GM19372 (cell line): Measurements from ENCODE around the gene TIE1.

Source experiments
- ATAC-seq: cut with Tn5 transposase; IDR thresholded peaks from one replicate; pipeline ENCODE4 v1.9.1; 2021; ENCODE audit warnings: mild to moderate bottlenecking, low read depth, moderate library complexity; ENCODE audit not compliant: unreplicated experiment

The TIE1 gene

DNA sequence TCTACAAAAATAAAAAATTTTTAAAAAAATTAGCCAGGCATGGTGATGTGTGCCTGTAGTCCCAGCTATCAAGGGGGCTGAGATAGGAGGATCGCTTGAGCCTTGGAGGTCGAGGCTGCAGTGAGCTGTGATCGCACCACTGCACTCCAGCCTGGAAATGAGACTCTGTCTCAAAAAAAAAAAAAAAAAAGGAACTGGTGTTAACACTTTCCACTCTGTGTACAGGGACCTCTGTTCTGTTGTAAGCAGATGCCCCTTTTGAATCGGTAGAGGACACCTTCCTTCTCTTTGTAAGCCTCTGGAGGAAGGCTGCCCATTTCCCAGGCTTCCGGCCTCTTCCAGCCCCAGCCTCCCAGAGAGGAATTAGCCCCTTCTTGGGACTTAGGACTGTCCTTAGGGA lies 8.1 kb upstream of the TIE1 start:
- ATAC-seq, result no peak

DNA sequence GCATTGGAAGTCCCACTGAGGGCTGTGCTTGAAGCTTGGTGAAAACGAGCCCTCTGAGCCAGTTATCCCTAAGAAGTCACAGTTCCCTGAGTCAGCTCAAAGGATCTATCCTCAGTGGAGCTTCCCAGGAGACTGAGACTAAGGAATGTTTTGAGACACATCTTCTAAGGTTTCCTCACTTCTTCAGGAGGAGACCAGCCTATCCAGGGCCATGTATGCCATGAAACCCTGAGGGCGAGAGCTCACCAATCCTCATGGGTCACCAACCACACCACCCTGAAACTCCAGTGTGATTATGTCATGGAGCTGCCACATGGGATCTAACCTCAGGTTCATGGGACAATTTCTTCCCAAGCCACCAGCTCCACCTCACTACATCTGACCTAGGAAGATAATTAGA lies 7.6 kb upstream of the TIE1 start:
- no peak for ATAC-seq

DNA sequence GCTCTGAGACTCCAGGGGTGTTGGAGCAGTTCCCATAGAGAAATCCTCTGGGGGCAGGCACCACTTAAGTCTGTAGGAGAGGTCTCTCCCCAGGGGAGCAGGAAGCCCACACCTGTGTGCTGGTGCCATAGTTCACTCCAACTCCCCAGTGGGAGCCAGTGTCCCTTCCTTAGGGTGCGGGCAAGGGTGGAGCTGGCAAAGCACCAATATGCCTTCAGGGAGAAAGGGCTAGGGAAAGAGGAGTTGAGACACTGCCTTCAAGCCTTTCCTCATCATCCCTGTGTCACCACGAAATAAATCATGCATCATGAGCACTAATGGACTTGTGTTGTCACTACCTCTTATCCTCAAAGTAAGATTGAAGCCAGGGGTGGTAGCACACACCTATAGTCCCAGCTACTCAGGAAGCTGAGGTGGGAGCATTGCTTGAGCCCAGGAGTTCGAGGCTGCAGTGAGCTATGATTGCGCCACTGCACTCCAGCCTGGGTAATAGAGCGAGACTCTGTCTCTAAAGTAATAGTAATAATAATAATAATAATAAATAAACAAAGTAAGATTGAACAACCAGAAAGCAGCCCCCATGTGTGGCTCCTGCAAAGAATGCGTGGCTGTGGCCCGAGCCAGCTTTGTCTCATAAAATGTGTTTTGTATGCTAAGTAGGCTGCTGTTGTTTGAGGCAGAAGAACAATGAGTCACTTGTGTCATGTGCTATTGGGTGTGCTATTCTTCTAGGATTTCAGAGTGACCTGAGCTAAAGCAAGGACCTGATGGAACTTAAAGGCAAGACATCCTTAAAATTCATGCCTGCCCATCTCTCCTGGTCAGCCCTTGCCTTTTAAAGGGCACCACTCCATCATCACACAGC lies 6.7 kb upstream of the TIE1 start:
- no peak for ATAC-seq

DNA sequence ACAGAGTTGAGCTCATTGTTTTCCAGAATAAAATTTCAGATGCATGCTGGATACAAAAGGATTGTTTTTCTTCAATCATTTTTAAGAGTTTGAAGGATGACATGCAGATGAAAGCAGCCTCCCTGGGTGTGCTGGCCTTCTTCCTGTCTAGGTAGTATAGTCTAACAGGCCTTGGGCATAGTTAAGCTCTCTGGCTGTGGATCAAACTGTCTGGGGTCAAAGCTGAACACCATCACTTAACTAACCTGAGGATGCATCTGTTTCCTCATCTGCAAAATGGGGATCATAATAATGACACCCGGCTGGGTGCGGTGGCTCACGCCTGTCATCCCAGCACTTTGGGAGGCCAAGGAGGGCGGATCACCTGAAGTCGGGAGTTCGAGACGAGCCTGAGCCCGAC lies 6.0 kb upstream of the TIE1 start:
- ATAC-seq, result no peak

DNA sequence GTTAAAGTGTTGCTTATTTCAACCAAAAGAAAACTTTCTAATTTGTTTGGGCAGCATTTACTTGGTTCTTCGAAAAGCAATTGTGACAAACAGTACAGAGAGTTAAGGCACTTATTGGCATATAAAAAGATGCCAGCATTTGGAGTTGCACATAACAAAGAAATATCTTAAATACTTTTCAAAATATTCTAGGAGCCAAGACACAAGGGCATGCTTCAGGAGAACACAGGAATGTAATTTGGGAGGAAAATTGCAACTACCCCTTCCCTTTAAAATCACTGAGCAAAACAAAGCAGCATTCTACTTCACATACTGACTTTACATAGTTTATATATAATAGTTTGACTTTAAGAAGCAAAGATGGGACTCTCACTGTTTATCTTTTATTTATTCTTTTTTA lies 4.6 kb upstream of the TIE1 start:
- ATAC-seq, result no peak

DNA sequence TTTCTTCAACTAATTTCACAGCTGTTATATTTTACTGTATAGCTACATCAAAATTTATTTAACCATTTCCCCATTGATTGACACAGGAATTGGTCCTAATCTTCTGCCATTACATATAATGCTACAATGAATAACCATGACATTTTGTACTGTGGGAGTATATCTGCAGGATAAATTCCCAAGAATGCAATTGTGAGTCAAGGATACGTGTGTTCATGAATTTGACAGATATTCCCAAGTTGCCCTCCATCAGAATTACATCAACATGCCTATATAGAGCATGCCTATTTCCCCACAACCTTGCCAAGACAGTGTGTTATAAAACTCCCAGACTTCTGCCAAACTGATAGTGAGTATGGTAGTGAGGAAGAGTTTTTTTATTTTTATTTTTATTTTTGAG lies 2.7 kb upstream of the TIE1 start:
- no peak for ATAC-seq

DNA sequence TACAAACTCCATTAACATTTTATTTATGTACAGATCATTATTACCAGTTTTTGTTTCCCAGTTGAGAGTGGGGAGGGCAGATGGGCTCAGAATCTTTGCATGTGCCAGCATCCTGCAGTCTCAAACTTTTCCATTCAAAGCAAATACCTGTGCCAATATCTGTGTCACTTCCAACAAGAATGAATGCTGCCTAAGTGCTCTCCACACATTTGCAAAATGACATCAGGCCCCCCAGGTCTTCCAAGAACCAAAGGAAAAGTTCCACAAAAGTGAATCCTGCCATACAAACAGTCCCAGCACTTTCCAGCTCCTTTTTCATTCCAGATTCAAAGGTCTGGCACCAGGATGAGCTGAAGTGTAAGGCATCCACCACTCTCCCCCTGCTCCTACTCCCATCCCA lies 1.7 kb upstream of the TIE1 start:
- no peak for ATAC-seq

DNA sequence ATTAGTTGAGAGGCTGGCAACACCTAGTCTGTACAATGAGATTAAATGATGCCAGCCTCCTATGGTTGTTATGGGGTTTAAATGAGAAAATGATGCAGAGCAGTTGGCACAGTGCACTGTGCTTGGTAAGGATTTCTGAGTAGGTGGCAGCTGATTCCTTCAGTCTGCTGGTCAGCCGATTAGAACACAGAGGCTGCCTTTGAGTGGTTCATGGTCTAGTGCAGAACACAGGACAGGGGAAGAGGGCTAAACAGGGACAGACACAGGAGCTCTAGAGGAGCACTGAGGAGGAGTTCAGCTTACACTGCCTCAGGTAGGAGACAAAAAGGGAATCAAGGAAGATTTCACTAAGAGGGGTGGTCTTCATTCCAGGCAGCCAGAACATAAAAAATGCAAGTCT lies 1.4 kb downstream of the TIE1 start:
- ATAC-seq, result no peak

DNA sequence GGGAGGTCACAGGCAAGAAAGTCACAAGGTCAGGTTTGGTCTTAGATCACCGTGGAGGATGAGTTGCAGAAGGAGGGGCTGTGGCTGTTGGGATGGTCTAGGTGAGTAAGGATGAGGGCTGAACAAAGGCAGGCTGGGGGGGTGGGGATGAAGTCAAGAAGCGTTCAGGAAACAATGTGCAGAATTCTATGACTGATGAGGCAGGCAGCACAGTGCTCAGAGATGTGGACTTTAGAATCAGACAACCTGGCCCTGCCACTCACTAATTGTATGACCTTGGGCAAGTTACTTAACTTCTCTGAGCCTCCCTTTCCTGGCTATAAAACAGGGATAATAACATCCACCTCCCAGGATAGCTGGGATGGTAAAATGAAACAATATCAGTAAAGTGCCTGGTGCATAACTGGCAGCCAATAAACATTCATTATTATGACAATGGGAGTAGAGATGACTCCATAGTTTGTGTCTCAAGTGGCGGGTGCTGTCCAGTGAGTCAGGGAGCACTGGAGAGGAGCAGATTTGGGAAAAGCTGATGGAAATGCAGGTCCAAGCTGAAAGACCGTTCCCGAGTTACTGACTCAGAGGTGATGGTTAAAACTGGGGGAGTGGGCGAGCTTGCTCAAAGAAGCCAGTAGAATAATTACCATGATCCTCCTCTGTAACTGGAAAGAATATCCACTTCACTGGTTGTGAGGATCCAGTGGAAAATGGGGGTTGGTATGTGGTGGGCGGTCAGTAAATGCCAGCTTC lies 2.1 kb downstream of the TIE1 start:
- no peak for ATAC-seq

DNA sequence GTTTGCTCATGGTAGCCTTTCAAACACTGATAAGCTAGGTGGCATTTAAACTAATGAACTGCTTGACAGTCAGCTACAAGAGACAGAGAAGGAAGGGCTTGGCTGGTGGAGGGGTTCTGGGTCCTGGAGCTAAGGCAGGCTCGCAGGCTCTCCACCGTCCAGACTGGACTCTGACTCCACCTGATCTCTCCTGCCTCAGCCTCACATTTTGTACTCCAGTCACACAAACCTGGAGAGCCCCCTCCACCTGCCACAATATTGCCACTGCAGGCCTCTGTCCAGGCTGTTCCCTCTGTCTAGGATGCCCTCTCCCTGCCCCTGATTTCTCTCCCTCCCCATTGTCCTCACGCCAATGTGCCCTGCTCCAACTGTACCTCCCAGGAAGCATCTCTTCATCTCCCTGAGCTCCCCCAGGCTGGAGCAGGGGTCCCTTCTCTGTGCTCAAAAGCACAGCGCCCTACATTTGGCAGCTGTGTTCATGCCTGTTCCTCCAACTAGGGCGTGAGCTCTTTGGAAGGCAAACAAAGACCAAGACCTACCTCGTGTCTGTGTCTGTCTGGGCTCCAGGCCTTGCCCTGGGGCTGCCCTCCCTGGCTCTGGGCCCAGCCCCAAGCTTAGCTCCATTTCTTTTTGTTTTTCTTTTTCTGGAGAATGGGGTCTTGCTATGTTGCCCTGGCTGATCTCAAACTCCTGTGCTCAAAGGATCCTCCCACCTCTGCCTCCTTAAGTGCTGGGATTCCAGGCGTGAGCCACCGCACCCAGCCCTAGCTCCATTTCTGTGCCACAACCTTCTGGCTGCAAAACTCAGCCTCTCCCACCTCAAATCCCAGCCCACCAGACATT lies 2.9 kb downstream of the TIE1 start:
- ATAC-seq, result no peak

DNA sequence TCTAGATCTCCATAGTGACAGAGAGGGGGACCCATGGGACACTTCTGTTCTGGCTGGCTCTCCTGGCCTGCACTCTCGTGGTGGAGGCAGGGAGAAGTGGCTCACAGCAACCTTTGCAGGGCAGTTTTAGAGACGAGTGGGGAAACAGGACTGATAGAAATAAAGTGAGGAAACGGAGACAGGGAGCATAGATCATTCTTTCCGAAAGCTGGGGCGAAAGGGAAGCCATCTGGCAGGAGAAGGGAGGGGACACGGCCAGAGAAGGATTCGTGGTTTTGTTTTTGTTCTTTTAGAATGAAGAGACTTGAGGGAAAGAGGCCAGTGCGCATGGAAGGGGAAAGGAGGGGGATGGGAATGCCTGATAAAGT lies 3.5 kb downstream of the TIE1 start:
- ATAC-seq, result no peak

DNA sequence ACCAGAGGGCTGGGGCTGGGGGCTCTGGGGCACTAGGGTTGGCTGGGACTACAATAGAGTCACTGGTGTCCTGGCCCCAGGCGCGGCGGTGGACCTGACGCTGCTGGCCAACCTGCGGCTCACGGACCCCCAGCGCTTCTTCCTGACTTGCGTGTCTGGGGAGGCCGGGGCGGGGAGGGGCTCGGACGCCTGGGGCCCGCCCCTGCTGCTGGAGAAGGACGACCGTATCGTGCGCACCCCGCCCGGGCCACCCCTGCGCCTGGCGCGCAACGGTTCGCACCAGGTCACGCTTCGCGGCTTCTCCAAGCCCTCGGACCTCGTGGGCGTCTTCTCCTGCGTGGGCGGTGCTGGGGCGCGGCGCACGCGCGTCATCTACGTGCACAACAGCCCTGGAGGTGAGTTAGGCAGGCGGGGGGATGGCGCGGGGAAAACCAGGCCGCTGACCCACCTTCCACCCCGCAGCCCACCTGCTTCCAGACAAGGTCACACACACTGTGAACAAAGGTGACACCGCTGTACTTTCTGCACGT lies 4.1 kb downstream of the TIE1 start:
- no peak for ATAC-seq

DNA sequence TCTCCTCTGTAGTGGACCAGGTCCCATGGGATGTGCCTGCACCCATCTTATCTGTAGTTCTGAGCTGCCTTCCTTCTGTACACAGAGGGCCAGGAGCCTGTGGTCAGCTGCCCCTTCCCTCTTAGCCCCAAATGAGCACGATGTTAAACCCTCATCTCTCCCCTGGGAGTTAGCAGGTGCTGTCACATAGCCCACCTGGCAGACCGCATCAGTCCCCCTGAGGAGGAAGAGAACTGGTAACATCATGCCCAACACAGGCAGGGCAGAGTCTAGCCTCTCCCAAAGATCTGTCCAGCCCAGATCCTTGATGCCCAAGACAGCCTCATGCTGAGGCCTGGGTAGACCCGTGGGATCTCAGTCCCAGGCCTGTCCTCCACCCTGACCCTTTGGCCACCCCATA lies 4.7 kb downstream of the TIE1 start:
- no peak for ATAC-seq

DNA sequence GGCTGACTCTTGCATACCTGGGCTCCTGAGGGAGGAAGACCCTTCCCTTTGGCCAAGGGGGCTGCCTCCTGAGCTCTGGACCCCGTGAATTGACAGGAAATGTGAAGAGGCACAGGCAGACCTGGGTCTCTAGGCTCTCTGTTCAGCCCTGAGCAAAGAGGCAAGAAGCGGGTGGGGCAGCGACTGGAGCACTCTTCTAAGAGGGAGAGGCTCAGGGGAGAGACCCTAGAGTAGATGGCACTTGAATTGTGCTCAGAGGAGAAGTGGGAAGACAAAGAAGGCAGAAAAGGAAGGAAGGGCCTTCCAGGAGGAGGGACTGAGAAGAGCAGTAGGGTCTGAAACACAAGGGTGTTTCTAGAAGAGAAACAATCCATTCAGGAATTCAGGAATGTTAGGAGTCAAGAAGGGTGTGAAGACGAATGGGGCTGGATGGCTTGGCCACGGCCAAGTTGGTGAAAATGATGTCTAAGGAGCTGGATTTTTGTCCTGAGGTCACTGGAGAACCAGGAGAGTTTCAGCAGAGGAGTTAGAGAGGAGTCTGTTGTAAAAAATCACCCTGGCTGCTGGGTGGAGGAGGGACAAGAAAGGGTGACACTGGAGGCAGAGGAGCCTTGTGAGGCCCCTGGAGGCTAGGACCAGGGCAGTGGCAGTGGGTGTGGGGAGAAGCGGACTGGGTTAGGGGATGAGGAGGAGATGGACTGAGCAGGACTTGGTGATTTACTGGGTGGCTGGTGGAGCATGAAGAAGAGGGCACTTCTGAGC lies 5.3 kb downstream of the TIE1 start:
- no peak for ATAC-seq

DNA sequence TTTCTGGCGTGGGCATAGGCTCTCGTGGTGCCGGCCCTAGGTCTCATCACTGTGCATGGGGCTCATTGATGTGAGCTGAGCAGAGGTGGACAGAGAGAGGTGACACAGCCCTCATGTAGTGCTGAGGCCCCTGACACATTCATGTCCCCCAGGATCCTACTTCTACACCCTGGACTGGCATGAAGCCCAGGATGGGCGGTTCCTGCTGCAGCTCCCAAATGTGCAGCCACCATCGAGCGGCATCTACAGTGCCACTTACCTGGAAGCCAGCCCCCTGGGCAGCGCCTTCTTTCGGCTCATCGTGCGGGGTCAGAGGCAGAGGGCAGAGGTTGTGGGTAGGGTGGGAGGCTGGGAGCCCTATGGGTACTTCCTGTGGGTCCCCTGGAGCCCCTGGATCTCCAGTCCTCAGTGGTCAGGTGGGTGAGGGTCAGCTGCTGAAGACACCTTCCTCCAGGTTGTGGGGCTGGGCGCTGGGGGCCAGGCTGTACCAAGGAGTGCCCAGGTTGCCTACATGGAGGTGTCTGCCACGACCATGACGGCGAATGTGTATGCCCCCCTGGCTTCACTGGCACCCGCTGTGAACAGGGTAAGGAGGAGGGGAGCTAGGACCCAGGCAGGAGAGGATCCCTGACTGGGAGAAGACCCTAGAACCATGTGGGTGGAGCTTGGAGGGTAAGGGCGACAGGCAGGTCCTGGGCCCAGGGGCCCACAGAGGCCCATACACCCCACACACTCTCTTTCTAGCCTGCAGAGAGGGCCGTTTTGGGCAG lies 6.1 kb downstream of the TIE1 start:
- ATAC-seq, result no peak

DNA sequence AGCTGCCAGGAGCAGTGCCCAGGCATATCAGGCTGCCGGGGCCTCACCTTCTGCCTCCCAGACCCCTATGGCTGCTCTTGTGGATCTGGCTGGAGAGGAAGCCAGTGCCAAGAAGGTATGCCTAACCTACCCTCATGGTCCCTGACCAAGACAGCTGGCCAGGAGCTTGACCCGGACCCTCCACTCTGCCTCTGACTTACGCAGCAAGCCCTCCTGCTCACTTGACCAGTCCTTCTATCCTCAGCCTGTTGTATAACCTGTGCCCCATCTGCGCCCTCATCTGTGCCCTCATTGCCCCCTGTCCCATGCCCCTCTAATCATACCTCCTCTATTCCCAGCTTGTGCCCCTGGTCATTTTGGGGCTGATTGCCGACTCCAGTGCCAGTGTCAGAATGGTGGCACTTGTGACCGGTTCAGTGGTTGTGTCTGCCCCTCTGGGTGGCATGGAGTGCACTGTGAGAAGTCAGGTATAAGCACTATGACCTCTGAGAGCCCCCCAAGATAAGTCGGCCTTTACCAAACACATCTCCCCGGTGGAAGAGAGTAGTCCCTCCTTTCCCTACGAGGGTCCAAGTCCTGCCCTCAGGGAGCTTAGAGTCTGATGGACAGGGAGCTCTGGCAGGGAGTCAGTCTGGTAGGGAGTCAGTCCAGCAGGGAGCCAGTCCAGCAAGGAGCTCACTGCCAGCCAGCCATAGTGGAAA lies 6.8 kb downstream of the TIE1 start:
- no peak for ATAC-seq

DNA sequence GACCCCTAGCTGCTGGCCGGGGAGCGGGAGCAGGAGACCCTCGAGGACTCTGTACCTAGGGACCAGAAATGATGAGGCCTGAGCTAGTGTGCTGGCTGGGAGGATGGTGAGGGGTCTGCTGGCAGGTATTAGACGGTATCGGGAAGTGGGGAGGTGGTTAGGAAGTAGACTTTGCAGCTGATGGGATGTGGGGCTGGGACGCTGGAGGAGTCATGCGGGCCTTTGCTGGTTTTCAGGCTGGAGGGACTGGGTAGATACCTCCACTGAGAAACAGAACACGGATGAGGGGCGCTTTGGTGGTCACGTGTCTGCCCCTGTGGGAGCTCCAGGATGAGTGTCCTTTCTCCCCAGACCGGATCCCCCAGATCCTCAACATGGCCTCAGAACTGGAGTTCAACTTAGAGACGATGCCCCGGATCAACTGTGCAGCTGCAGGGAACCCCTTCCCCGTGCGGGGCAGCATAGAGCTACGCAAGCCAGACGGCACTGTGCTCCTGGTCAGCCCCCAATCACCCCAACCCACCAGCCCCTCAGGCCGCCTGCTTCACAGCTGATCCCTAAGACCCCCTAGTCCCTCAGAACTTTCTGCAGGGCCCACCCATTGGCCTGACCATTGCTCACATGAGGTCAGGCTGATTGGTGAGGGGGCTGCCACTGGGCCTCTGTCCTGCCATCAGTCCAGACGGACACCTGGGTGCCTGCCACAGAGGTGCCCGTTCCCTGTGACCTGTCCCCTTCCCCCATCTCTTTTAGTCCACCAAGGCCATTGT lies 8.0 kb downstream of the TIE1 start:
- no peak for ATAC-seq

DNA sequence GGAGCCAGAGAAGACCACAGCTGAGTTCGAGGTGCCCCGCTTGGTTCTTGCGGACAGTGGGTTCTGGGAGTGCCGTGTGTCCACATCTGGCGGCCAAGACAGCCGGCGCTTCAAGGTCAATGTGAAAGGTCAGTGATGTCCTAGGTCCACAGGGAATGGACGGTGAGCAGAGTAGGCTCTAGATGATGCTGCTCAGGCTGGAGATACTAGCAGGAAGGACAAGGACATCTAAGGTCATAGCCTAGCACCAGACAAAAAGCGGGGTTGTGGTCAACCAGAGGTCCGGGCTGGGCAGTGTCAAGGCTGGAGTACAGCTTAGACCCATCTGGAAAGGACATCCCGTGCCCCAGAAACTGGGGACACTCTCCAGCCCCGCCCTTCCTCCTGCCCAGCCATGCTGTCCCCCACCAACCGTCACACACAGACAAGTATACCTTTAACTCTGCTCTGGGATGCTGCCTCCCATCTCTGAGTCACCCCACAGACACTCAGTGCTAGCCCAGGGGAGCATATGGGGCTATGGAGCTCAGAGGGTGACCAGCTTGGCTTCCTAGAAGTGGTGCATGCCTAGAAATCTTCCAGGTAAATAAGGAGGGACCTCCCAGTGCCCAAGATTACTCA lies 8.7 kb downstream of the TIE1 start:
- no peak for ATAC-seq
